HG03521 (cell line): ENCODE results near the gene CCDC107.
"Not testable (repeated sequence)": the region's sequence is repeated elsewhere in the genome, so short reads cannot be mapped to it uniquely, and the experiment has no call there.

ENCODE experiments used
- ATAC-seq: cut with Tn5 transposase; IDR thresholded peaks from one replicate; pipeline ENCODE4 v1.9.1; 2021; ENCODE audit warnings: mild to moderate bottlenecking, moderate library complexity; ENCODE audit not compliant: unreplicated experiment

The CCDC107 gene

DNA sequence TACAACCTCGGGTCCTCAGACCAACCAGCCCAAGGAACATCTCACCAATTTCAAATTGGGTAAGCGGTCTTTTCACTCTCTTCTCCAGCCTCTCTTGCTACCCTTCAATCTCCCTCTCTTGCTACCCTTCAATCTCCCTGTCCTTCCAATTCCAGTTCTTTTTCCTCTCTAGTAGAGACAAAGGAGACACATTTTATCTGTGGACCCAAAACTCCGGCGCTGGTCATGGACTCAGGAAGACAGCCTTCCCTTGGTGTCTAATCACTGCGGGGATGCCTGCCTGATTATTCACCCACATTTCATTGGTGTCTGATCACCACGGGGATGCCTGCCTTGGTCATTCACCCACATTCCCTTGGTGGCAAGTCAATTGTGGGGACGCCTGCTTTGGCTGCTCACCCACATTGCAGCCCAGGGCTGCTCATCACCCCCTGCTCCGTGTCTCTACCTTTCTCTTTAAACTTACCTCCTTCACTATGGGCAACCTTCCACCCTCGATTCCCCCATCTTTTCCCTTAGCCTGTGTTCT is 20.6 kb upstream of the CCDC107 start:
- not testable (repeated sequence) for ATAC-seq

DNA sequence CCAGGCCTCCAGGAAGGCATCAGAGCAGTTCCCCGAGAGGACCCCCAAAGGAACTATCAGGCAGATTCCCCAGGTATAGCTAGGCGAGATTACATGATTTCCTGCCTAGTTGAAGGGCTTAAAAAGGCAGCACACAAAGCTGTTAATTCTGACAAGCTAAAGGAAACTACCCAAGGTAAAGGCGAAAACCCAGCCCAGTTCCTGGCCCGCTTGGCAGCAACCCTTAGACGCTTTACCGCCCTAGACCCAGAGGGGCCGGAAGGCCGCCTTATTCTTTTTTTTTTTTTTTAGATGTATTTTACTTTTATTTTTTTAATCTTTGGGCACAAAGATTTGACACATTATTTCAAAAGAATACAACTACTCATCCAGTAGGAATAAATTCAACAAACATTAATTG is 19.3 kb upstream of the CCDC107 start:
- ATAC-seq = not testable (repeated sequence)

DNA sequence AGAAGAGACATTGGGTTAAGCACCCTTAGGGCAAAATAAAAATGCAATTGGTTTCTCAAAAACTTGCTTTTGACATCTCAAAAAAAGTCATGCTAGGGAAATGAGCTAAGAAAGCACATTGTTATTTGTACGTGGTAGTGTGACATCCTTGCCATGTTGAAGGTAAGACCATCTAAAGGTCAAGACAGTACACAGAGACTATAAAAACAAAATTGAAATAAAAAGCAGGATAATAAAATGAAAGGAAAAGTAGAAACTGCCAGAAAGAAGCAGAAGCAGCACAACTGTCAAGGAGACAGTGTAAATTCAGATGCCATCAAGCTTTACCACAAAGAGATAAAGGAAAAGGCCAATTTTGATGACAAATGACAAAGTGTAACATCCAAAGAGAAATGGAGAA is 18.9 kb upstream of the CCDC107 start:
- not testable (repeated sequence) for ATAC-seq

DNA sequence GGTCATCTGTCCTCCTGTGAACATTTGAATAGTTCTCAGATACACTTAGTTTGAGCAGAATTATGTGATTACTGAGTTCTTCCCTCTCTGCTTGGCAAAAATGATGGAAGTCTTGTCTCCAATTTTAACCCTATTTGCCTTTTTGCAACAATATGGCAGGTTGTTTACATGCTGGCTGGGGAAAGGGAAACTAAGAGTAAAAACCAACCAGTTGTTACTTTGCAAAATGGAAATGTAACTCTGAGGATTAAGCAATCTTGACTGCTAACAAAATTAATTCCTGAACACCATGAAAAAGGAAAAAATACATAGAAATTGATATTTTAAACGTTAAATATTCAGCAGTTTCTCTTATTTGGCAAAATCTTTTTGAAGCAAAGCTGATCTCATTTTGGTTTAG is 18.5 kb upstream of the CCDC107 start:
- no peak for ATAC-seq

DNA sequence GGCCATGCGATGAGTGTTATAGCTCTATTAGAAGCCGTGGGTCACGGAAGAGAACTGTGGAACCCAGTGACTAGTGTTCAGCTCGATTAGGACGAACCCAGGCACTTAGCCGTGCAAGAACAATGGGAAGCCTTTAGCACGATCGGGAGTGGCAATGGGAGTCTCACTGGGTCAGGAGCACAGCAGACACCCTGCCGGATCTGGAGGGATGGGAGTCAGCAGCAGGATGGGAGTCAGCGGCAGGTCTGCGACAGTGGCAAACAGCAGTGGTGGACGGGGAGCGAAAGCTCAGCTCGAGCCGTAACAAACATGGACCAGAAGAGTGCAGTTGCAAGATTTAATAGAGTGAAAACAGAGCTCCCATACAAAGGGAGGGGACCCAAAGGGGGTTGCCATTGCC is 17.7 kb upstream of the CCDC107 start:
- ATAC-seq = not testable (repeated sequence)

DNA sequence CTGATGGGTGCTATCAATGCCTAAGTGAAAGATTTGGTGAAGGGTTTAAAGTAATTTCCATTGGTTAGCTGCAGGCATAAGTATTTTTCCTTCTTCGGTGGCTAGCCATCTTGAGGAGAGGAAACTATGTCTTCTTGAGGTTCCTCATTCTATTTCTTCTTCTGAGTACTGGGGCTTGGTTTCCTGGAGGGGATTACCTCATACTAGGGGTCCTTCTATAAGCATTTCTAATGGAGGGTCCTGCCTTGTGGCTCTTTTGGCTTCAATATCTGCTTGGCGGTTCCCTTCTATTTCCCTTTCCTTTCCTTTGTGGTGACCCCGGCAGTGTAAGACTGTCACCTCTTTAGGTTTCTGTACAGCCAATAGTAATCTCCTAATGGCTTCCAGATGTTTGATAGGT is 16.6 kb upstream of the CCDC107 start:
- ATAC-seq = not testable (repeated sequence)

DNA sequence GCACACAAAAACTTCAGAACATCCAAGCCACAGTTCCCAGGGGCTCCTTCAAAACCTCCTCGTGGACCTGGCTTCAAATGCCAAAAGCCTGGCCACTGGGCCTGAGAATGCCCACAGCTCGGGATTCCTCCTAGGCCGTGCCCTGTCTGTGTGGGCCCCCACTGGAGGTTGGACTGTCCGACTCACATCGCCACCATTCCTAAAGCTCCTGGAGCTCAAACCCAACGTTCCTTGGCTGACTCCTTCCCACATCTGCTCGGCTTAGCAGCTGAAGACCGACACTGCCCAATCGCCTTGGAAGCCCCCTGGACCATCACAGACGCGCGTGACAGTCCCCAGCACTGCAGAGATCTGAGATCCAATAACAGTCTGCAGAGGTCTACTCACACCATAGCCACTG is 15.0 kb upstream of the CCDC107 start:
- no peak for ATAC-seq

DNA sequence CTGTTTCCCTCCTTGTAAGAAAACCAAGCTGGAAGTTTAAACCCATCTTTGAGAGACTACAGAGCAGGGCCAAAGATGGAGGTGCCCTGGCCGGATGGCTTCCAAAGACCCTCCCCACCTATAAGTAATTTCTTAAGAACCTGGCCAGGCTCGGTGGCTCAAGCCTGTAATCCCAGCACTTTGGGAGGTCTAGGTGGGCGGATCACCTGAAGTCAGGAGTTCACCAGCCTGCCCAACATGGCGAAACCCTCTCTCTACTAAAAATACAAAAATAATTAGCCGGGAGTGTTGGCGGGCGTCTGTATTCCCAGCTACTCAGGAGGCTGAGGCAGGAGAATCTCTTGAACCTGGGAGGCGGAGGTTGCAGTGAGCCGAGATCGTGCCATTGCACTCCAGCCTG is 12.4 kb upstream of the CCDC107 start:
- not testable (repeated sequence) for ATAC-seq

DNA sequence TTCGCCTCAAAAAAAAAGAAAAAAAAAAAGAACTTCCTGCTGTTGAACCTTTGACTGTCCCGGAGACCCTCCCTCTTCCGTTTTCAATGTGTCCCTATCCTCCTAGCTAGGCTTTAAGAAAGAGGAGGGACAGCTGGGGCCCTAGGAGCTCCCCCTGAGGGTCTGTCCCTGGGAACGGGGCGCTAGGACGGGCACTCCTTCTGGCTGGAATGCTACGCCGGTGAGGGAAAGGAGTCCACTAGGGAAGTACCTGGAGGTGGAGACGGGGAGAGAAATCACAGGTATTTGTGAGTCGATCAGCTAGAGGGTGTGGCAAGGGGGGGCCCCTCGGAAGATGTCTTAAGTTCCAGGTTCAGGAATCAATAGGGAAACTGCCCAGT is 11.9 kb upstream of the CCDC107 start:
- peak; percentile 1 for ATAC-seq

DNA sequence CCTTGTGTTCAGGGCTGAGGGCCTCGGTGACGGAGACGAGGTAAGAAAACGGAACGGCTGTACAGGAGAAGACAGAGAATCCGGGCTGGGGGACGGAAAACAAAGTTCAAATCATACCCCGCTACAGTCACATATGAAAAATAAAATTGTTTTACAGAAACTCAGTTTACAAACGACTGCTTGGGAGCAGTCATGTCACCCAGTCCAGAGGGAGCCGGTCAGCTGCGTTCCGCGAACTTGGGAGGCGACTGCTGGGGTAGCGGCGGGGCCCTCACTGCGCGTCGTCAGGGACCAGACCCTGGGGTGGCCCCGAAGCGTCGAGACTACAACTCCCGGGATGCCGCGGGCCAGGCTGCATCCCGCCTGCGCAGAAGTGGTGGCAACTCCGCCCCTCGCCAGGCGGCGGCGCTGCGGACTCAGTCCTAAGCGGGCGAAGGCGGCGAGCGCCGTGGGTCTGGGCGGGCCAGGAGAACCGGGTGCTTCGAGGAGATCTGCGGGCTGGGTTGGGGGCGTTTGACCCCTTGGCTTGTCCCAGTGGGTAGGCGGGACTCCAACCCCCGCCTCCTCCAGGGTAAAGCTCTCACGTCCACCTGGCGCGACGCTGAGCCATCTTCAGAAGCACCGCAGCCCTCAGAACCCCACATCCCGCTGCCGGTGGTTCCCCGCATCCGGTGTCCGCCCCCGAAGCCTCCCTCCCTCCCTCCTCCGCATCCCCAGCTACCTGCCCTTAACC is 11.4 kb upstream of the CCDC107 start:
- ATAC-seq = peak; percentile 83

DNA sequence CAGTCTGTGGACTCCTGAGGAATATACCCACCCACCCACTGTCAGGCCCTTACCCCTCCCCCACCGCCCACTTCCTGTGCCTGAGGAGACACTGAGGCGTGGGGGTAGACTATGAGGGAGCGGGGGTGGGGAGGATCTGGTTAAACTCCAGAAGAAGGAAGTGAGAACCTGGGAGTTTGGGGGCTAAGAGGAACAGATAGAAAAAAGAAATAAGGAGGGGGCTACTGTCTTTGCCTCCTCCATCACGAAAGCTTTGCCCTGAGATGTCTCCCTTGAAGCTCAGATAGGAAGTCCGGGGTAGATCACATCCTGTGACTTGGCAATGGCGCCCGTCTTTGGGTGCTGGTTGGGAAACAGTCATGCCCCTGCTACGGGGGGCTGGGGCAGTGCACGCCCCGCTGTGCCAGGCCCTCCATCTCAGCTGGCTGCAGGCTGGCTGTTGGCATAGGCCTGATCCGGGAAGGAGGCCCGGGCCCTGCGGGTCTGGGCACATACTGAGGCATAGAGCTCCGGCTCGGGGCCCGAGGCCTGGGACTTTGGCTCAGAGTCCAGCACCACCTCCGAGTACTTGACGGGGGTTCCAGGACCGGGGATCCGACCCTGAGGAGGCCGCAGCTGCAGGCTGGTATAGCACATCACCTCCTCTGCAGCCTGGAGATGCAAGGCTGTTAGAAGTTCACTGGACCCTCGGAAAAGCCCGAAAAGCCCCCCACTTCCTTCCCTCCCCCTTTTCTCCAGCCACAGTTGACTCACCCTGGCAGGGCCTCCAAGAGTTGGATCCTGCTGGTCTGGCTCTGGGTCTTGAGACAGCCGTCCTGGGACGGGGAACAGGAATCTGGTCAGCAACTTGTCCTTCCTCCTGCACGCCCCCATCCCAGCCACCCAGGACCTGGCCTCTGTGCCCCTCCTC is 8.4 kb upstream of the CCDC107 start:
- no peak for ATAC-seq

DNA sequence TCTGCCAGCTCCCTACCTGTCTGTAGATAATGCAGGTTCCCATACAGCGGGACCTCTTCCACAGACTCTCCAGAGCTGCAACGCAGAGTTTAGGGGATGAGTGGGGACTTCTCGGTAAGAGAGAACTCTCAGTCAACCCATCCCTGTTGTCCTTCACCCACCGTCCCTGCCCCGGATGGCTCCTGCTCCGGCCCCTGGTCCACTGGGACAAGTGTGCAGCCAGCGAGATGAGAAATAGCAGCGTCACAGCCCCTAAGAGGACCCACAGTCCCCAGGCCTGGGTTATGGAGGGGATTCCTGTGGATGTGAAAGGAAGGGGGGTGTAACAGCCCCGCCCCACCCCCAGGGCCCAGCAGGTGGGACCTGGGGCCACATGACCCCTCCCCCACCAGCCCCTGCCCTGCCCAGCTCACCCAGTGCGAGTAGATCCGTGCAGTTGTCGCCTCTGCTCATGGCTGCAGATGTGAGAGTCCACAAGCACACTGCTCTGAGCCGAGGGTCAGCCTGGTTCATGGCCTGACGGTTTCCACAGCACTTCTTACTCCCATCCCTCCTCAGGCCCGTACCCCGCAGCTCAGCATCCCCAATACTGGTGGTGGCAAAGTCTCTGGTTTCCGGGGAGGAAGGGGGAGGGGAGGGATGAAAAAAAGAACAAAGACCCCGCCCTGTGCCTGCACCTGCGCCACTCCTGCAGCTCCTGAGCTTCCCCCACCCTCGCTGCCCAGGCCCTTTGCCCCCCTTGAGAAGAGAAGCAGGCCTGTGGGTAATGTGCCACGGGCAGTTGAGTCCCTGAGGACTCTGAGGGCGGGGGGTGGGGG is 7.5 kb upstream of the CCDC107 start, which contains the start of gene SIT1:
SIT1 (minus strand) TSS at position 591 of the 818 bp plus-strand sequence; CDS start at position 513, 78 bp downstream.
- no peak for ATAC-seq

DNA sequence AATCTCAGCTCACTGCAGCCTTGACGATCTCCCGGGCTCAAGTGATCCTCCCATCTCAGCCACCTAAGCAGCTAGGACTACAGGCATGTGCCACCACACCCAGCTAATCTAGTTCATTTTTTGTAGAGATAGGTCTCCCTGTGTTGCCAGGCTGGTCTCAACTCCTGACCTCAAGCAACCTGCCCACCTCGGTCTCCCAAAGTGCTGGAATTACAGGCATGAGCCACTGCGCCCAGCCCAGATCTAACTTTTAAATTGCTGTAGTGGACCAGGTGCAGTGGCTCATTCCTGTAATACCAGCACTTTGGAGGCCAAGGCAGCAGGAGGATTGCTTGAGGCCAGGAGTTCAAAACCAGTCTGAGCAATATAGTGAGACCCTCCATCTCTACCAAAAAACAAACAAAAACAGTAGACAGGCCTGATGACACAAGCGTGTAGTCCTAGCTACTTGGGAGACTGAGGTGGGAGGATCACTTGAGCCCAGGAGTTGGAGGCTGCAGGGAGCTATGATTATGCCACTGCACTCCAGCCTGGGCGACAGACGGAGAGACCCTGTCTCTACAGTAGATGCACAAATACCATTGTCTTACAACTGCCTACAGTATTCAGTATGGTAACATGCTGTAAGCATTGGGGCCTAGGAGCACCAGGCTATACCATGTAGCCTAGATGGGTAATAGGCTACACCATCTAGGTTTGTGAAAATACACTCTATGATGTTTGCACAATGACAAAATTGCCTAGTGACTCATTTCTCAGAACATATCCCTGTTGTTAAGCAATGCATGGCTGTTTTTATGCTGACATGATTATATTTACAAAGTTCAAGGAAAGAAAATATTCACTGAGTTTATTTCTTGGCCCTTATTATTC is 5.9 kb upstream of the CCDC107 start:
- no peak for ATAC-seq

DNA sequence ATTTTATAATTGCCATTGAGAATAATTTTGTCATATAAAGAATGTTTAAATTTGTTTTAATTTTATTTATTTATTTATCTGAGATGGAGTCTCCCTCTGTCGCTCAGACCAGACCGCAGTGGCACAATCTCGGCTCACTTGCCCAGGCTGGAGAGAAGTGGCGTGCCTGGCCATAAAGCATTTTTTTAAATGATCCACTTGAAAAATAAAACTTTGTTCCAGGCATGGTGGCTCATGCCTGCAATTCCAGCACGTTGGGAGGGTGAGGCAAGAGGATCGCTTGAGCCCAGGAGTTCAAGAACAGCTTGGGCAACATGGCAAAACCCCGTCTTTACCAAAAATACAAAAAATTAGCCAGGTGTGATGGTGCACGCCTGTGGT is 5.3 kb upstream of the CCDC107 start:
- ATAC-seq = no peak

DNA sequence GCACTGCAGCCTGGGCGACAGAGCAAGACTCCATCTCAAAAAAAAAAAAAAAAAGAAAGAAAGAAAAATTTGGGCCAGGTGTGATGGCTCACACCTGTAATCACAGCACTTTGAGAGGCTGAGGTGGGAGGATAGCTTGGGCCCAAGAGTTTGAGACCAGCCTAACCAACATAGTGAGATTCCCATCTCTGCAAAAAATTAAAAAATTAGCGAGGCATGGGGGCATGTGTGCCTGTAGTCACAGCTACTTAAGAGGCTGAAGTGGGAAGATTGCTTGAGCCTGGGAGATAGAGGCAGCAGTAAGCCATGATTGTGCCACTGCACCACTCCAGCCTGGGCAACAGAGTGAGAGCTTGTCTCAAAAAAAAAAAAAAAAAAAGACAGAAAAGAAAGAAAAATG is 4.5 kb upstream of the CCDC107 start:
- no peak for ATAC-seq

DNA sequence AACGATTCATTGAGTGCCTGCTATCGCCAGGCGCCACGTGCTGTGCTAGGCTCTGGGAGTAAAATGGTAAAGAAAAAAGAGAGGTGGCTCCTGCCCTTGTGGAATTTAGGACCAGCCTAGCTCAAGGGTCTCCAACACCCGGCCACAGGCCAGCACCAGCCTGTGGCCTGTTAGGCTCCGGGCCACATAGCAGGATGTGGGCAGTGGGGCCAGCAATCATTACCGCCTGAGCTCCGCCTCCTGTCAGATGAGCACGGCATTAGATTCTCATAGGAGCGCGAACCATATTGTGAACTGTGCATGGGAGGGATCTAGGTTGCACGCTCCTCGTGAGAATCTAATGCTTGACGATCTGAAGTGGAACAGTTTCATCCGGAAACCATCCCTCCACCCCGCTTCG is 1.7 kb upstream of the CCDC107 start:
- no peak for ATAC-seq

DNA sequence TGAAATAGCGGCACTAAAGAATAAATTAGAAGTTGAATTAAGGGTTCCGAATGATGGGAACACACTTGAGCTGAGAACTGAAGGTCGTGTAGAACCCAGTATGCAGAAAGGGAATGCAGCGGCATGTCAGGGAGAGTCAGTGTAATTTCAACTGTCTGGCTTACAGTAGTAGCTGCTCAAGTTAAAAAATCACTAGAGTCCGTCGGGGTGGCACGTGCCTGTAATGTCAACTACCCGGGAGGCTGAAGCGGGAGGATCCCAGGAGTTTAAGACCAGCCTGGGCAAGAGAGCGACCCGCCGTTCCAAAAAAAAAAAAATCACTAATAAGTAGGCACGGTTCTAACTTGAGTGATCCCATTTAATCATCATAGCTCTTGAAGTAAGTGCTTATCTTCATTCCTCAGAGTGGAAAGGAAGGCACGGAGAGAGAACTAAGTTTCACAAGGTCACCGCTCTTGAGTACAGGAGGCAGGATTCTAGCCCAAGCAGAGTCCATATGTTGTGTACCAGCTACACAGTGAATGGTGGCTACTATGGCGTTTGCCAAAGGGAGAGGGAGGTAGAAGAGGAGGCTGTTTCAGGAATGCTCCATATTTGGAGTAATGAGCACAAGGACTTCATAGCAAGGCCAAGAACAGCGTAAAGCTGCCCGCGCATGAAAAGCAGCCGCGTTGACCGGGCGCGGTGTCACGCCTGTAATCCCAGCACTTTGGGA is 1.1 kb upstream of the CCDC107 start:
- no peak for ATAC-seq

DNA sequence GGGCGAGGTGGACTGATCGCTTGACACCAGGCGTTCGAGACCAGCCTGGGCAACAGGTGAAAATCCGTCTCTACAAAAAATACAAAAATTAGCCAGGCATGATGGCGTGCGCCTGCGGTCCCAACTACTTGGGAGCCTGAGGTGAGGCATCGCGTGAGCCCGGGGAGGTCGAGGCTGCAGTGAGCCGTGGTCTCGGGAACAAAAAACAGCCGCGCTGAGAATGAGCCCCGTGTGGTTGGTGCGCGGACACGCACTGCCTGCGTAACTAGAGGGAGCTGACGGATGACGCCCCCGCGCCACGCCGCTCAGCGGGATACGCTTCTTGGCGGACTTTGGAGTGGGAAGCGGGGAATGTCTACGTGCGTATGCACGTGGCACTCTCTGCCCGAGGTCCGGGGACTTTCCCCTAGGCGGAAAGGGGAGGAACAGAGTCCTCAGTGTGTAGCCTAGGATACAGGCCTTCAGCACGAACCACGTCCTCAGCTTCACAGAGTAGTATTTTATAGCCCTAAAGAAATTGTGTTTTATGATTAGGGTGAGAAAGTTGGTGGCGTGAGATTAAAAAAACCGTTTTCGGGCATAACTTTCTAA is 451 bp upstream of the CCDC107 start, which contains the start of gene RMRP:
RMRP (minus strand) TSS at position 474 of the 591 bp plus-strand sequence.
- ATAC-seq = peak; percentile 76

DNA sequence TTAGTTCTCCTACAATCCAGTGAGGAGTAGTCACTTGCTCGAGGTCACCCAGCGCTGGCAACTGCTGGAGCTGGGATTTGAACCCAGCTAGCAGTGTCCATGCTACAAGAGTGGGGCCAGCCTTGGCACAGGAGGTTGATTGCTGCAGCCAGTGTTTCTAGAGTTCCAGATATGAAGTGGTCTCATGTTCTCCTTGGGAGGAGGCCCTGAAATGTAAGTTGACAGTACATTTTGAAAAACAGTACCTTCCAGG is 802 bp downstream of the CCDC107 start:
- ATAC-seq = no peak
